Activated B cell treated with CpG ODN at 0.5 μM for 24 hours (primary cell): ENCODE data around the gene LYRM4. TPM values are rescaled to one million over a fixed set of nuclear protein-coding genes. Genes with fewer than 3 reads are reported as not detected.

ENCODE experiments used
- ATAC-seq: fragments of 200-7000 bp; cut with Tn5 transposase; one replicate; pipeline ENCODE4 v1.10.0; 2021; ENCODE audit warnings: low read depth, mild to moderate bottlenecking, moderate library complexity
- CTCF ChIA-PET: fragments of 350-600 bp; sonication (Branson Sonifier 250); formaldehyde crosslinking; loops from one replicate; lab custom pipeline; 2021; ENCODE audit warnings: antibody characterized with exemption; lab: Charles Lee
- POLR2A ChIA-PET: fragments of 350-600 bp; sonication (Branson Sonifier 250); formaldehyde crosslinking; loops from one replicate; lab custom pipeline; 2021; ENCODE audit warnings: antibody characterized with exemption; lab: Charles Lee
- DNase-seq: peaks from one replicate; pipeline ENCODE4 v3.0.0; 2022
- H3K27ac Mint-ChIP-seq: one replicate; pipeline ENCODE4 v1.8.0; 2020; ENCODE audit warnings: mixed read lengths
- H3K27me3 Mint-ChIP-seq: one replicate; pipeline ENCODE4 v1.8.0; 2021; ENCODE audit warnings: mixed read lengths
- H3K36me3 Mint-ChIP-seq: one replicate; pipeline ENCODE4 v1.8.0; 2021; ENCODE audit warnings: low read depth, mixed read lengths
- H3K4me1 Mint-ChIP-seq: one replicate; pipeline ENCODE4 v1.8.0; 2021; ENCODE audit warnings: mixed read lengths
- H3K4me3 Mint-ChIP-seq: one replicate; pipeline ENCODE4 v1.8.0; 2020; ENCODE audit warnings: mild to moderate bottlenecking, mixed read lengths
- H3K9me3 Mint-ChIP-seq: one replicate; pipeline ENCODE4 v1.8.0; 2020; ENCODE audit warnings: mixed read lengths
- CTCF ChIP-seq: fragments of 200-600 bp; IDR thresholded peaks from one replicate; pipeline ENCODE4 v1.8.0; 2022; ENCODE audit warnings: antibody characterized with exemption, mild to moderate bottlenecking
- intact Hi-C: fragments of 100-400 bp; cut with micrococcal nuclease; formaldehyde crosslinking; loops from one replicate; pipeline ENCODE4 v1.15.1; 2024
- total RNA-seq: library from RNA; stranded (reverse); gene quantifications from 2 replicates; pipeline ENCODE4 v1.2.3, GENCODE V29; 2022

Gene LYRM4
- total RNA-seq, 1 donor from 2014 or later: 51.2 TPM

GRCh38 chr6:5278047-5278446, 17.3 kb upstream of the LYRM4 start:
- H3K27me3 Mint-ChIP-seq: no peaks in the 10 kb centered on the region
- ChIA-PET POLR2A (interaction anchor here (1.1 to 3.7 kb wide), 5 partner anchors 12 to 25 kb away, joined by 3 to 29 read pairs (median 19); partner anchors contain the start of genes FARS2 and LYRM4), CTCF (interaction anchor here (0.6 to 1.6 kb wide), 3 partner anchors 25 to 135 kb away, joined by 3 to 13 read pairs (median 3); no protein-coding TSS in a partner anchor)
- peak overlapping the region; percentile 81 for H3K4me3 Mint-ChIP-seq
- no peaks in the 10 kb centered on the region for H3K9me3 Mint-ChIP-seq
- no peak for DNase-seq
- H3K36me3 Mint-ChIP-seq: peaks cover 9% of the 10 kb centered on the region
- intact Hi-C loops: loop anchor here (1.0 kb wide), 3 partner anchors 12 to 25 kb away; partner anchors contain the start of gene FARS2
- no peak for TF ChIP-seq CTCF
- peak; percentile 84 for ATAC-seq
- H3K27ac Mint-ChIP-seq: peak overlapping the region; percentile 91
- H3K4me1 Mint-ChIP-seq: peaks cover 57% of the 10 kb centered on the region

- Mint-ChIP-seq H3K27me3 (no peaks in the 10 kb centered on the region), H3K4me1 (peaks cover 58% of the 10 kb centered on the region), H3K9me3 (no peaks in the 10 kb centered on the region), H3K27ac (peak overlapping the region; percentile 91), H3K36me3 (peaks cover 13% of the 10 kb centered on the region), H3K4me3 (peak overlapping the region; percentile 81)
- intact Hi-C loops: no loop called here
- ChIA-PET POLR2A (interaction anchor here (0.9 to 3.7 kb wide), 5 partner anchors 11 to 25 kb away, joined by 5 to 29 read pairs (median 19); partner anchors contain the start of genes FARS2 and LYRM4), CTCF (interaction anchor here (1.5 to 1.8 kb wide), 3 partner anchors 25 to 121 kb away, joined by 3 to 13 read pairs (median 6); no protein-coding TSS in a partner anchor)
- no peak for DNase-seq
- no peak for ATAC-seq
- no peak for TF ChIP-seq CTCF
These were observed 16.8 kb upstream of the LYRM4 start for GRCh38 chr6:5277589-5277988.

GRCh38 chr6:5276581-5276980, 15.8 kb upstream of the LYRM4 start:
- intact Hi-C loops: no loop called here
- ChIA-PET POLR2A (interaction anchor here (0.9 to 3.7 kb wide), 3 partner anchors 10 to 26 kb away, joined by 4 to 29 read pairs (median 6); partner anchors contain the start of gene FARS2), CTCF (interaction anchor here (1.8 kb wide), 1 partner anchor 27 kb away, joined by 6 read pairs; no protein-coding TSS in a partner anchor)
- DNase-seq (no peak), ATAC-seq (no peak)
- no peaks in the 10 kb centered on the region for H3K27me3 Mint-ChIP-seq
- no peak for TF ChIP-seq CTCF
- H3K36me3 Mint-ChIP-seq: peaks cover 17% of the 10 kb centered on the region
- no peak overlapping the region for H3K4me3 Mint-ChIP-seq
- peaks cover 50% of the 10 kb centered on the region for H3K4me1 Mint-ChIP-seq
- H3K27ac Mint-ChIP-seq: no peak overlapping the region
- H3K9me3 Mint-ChIP-seq: no peaks in the 10 kb centered on the region

- H3K27ac Mint-ChIP-seq: no peak overlapping the region
- DNase-seq: no peak
- intact Hi-C loops: no loop called here
- no peaks in the 10 kb centered on the region for H3K9me3 Mint-ChIP-seq
- no peak for ATAC-seq
- H3K27me3 Mint-ChIP-seq: no peaks in the 10 kb centered on the region
- no peak overlapping the region for H3K4me3 Mint-ChIP-seq
- peaks cover 46% of the 10 kb centered on the region for H3K4me1 Mint-ChIP-seq
- peaks cover 23% of the 10 kb centered on the region for H3K36me3 Mint-ChIP-seq
- ChIA-PET POLR2A (interaction anchor here (1.2 to 3.7 kb wide), 2 partner anchors 14 to 27 kb away, joined by 4 to 29 read pairs; partner anchors contain the start of gene FARS2), CTCF (interaction anchor here (1.8 kb wide), 1 partner anchor 28 kb away, joined by 6 read pairs; no protein-coding TSS in a partner anchor)
- TF ChIP-seq CTCF: no peak
These were observed 14.7 kb upstream of the LYRM4 start for GRCh38 chr6:5275497-5275896.

GRCh38 chr6:5274231-5274630, 13.5 kb upstream of the LYRM4 start:
- ChIA-PET POLR2A (no interaction called here), CTCF (no interaction called here)
- Mint-ChIP-seq H3K9me3 (no peaks in the 10 kb centered on the region), H3K27ac (no peak overlapping the region), H3K4me3 (no peak overlapping the region), H3K27me3 (no peaks in the 10 kb centered on the region), H3K36me3 (peaks cover 25% of the 10 kb centered on the region), H3K4me1 (peaks cover 36% of the 10 kb centered on the region)
- TF ChIP-seq CTCF: no peak
- no peak for DNase-seq
- intact Hi-C loops: no loop called here
- ATAC-seq: no peak
